ENCODE results near the gene BOLA1.
"Not testable (repeated sequence)": the region's sequence is repeated elsewhere in the genome, so short reads cannot be mapped to it uniquely, and the experiment has no call there.

BOLA1 gene

GRCh38 chr1:149887196-149887455 lies 12.2 kb upstream of the BOLA1 start:
- DNase-seq = not testable (repeated sequence)

GRCh38 chr1:149887456-149888246 lies 11.7 kb upstream of the BOLA1 start:
- peak; percentile 99 for DNase-seq

DNA sequence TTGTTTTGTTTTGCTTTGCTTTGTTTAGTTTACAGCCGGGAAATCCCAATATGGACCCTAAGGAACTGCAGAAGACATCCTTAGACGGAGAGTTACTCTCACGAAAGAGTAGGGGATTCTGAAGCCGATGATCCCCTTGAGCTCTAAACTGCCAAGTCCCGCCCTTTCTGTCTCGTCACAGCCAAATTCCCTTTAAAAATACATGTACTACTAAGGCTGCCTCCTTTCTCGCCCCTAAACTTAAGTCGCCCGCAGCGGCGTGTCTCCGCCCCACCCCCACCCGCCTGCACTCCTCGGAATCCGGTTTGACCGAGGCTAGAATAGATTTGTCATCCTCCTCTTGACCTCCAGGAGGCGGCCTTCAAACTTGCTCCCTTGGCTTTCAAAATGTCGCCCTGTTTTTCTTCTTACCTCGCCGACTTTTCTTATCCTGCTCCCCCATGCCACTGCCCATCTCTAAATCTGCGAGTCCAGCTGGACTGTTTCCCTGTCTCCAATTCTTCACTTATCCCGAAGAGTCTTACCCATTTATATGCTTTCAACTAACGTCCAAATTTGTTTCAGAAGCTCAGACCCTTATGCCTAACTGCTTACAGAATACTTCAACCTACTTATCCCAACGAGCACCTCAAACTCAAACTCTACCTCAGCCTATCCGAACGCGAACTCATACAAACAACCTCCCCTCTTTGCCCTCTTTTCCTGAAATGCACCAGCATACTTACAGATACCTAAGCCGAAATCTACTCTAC lies 10.9 kb upstream of the BOLA1 start:
- peak; percentile 92 for DNase-seq

DNA sequence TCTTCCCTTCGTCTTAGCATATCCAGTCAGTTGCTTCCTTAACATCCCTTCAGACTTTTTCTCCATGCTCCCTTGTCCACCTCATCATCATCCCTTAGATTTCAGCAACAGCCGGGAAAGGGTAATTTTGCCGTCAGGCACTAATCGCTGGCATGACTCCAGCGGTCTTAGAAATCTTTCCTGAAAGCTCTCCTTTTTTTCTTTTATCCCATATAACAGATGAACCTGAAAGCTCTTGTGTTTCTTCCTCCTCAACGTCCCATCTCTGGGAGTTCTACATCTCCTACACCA lies 10.4 kb upstream of the BOLA1 start:
- DNase-seq = peak; percentile 52

DNA sequence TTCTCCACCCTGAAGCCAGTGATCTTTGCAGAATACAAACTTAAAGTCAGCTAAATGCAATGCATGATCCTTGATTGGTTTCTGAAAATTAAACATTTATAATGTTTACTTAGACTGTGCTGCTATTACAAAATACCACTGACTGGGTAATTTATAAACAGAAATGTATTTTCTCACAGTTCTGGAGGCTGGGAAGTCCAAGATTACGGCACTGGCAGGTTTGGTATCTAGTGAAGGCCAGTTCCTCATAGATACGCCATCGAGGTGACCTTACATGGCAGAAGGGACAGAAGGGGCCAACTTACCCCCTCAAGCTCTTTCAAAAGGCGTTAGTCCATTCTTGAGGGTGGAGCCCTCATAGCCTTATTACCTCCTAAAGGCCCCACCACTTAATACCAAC lies 2.8 kb upstream of the BOLA1 start:
- DNase-seq = no peak

- no peak for DNase-seq
Observed at GRCh38 chr1:149903836-149904491, 4.6 kb downstream of the BOLA1 start.

- DNase-seq = no peak
Observed at GRCh38 chr1:149906570-149907075, 7.3 kb downstream of the BOLA1 start.

- DNase-seq = no peak
Observed at GRCh38 chr1:149914545-149914944, 15.2 kb downstream of the BOLA1 start.

DNA sequence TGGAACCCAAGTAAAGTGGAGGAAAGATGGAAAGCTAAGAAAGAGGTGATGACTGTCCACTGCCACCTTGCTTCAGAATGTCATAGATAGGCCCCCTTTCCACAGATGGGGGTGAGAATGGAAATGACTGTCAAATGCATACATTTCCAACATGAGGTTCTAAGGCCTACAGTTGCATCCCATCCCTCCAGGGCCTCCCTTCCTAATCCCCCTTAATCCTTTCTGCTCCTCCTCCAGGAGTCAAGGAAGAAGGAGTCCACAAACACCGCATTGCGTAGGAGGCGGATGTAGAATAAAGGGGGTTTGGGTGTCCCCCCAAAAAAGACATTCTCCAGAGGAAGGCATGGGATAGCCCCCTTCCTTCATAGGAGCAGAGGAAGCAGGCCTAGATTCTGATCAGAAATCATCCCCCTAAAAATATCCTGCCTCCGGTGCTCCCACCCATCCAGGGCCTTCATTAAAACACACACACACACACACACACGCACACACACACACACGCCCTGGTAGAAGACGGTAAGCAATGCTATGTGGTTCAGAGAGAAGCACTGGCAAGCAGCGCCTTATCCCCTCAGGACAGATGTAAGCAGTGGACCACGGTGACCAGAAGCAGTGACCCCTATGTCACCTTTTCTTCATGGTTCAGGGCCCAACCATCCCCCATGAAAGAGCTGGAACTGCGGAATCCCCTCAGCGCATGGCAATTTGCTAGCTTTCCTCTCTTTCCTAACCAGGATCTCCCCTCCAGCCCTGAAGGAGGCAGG lies 16.2 kb downstream of the BOLA1 start:
- no peak for DNase-seq

DNA sequence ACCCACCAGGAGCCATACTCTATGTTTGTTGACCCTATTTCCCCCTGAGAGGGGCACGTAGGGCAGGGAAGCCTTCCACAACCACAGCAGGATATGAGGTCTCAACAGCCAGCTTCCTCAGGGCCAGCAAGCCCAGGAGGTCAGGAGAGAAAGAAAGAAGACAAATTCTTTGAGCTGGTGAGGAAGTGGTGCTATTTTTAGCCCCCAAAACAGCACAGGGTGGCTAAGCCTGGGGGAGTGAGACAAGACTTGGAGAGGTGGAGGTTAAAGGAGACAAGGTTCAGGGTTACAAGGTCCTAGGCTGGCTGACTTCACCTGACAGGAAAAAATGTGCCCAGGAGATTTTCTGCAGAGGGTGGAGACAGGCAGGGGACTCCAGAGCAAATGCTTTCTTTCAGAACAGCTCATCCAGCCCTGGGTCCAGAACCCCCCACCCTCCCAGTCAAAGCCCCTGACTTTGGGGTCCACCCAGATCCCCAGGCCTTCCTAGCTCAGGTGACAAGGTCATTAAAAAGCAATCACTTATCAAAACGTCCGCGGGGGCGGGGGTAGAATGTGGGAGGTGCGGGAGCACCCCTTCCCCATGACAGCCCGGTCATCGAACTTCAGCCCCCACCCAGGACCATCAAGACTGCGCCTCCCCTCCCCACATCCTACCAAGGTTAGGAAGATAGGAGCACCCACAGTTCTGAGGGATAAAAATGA lies 17.0 kb downstream of the BOLA1 start:
- no peak for DNase-seq

DNA sequence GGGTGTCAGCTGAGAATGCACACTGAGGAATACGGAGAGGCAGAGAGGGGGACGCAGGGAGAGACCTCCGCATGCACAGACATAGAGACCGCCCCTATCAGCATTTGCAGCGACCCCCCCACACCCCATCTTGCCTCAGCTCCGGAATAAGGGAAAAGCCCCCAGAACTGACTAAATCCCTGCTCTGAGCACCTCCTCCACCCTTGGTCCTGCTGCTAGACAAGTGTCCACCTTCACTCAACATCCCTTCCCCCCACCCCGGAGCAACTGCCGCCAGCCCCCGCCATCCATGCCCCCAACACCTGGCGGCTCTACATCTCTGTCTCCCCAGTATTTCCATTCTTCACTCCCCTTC lies 17.5 kb downstream of the BOLA1 start:
- DNase-seq = no peak

- DNase-seq = peak; percentile 76
Observed at GRCh38 chr1:149917571-149918144, 18.3 kb downstream of the BOLA1 start, which contains the start of gene SV2A. SV2A (minus strand) TSS chr1:149917844; CDS start chr1:149913840, 4,004 bp downstream.

- DNase-seq = no peak
Observed at GRCh38 chr1:149923626-149924025, 24.3 kb downstream of the BOLA1 start.

DNA sequence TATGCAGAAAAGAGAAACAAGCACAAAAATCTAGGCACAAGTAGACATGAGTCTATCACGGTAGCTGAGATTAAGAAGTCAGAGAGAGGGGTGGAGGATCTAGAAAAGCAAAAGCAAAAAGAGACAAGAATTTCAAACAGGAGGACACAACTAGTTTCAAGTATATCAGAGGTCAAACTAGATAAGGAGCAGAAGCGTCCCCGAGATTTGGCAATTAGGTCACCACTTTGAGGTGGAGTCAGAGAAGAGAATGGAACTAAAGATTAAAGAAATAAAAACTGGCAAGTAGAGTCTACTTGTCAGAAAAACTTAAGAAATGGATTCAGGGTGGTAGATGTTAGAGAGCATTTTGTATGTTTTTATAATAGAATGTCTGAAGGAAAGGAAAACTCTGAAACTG lies 26.0 kb downstream of the BOLA1 start:
- no peak for DNase-seq

GRCh38 chr1:149925751-149926150 lies 26.4 kb downstream of the BOLA1 start:
- no peak for DNase-seq

DNA sequence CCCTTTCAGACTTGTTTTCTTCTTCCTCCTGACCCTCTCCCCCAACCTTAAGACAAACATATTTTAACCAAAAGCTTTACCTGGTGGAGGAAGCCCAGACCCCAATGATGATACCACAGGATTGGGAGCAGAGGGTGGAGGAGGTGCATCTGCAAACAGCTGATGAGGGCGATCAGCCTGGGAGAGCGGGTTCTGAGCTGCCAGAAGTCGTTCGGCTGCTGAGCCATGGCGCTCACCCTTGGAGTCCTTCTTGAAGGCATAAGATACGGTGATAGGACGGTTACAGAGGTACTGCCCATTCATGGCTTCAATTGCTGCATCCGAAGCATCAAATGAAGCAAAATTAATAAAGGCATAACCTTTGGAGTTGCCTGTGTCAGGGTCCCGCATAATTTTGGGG lies 26.9 kb downstream of the BOLA1 start:
- DNase-seq = no peak

GRCh38 chr1:149927056-149927562 lies 27.7 kb downstream of the BOLA1 start:
- no peak for DNase-seq

- DNase-seq = peak; percentile 92
Observed at GRCh38 chr1:149927563-149928400, 28.4 kb downstream of the BOLA1 start, which contains the start of gene SF3B4. SF3B4 (minus strand) TSS chr1:149927803; CDS start chr1:149927759, 44 bp downstream.

- no peak for DNase-seq
Observed at GRCh38 chr1:149928401-149928724, 29.0 kb downstream of the BOLA1 start.

DNA sequence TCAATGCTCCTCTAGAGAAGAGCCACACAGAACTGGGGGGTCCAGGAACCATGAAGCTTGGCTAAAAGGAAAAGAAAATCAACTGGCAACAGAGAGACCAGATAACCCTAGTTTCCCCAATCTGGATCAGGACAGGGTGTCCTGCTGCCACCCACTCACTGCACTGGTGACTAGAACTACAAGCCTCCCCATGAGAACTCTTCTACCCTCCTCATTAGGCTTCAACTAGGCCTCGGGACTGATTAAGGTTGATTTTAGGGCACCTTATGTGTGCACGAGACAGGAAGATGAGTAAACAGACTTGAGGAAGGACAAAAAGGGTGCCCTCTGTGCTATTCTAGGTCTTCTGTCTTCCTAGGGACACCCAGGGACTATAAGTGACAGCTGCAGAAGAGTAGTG lies 30.5 kb downstream of the BOLA1 start:
- no peak for DNase-seq

Measured in fibroblast of skin of abdomen (primary cell).